Keratinocyte (primary cell): ENCODE data around the gene ERCC6. TPM values are rescaled to one million over a fixed set of nuclear protein-coding genes. Genes with fewer than 3 reads are reported as not detected.

Experiments used
- DNase-seq: peaks from one replicate; pipeline ENCODE4 v3.0.0-alpha.2; 2011; ENCODE audit warnings: low read depth, missing footprints, low spot score
- FAIRE-seq: peaks from 2 replicates; lab custom pipeline; 2011; peaks lifted over from hg19 to GRCh38; lab: Jason Lieb, UNC
- H2AFZ ChIP-seq: 2 replicates; pipeline ENCODE4 v1.6.0; 2012; ENCODE audit warnings: low read length, control low read depth, inconsistent platforms; ENCODE audit not compliant: control insufficient read depth
- H3K27ac ChIP-seq: 2 replicates; pipeline ENCODE4 v1.5.1; 2011; ENCODE audit warnings: low read length; ENCODE audit not compliant: control insufficient read depth, insufficient read depth
- H3K27me3 ChIP-seq: 3 replicates; pipeline ENCODE4 v1.6.0; 2011; ENCODE audit warnings: low read length; ENCODE audit not compliant: control insufficient read depth, insufficient read depth; ENCODE audit errors: extremely low read depth
- H3K36me3 ChIP-seq, 2 experiments: 2 replicates in 1 of 2; 3 replicates in 1 of 2; pipeline ENCODE4 v1.5.1; 2011; ENCODE audit warnings: low read length in 2 of 2, mild to moderate bottlenecking in 1 of 2; ENCODE audit not compliant: control insufficient read depth in 2 of 2, insufficient read depth in 2 of 2; ENCODE audit errors: extremely low read depth in 1 of 2
- H3K4me1 ChIP-seq: 3 replicates; pipeline ENCODE4 v1.5.1; 2011; ENCODE audit warnings: low read length; ENCODE audit not compliant: control insufficient read depth, insufficient read depth; ENCODE audit errors: extremely low read depth
- H3K4me2 ChIP-seq: 3 replicates; pipeline ENCODE4 v1.6.0; 2011; ENCODE audit warnings: low read depth, low read length; ENCODE audit not compliant: control insufficient read depth, insufficient read depth; ENCODE audit errors: extremely low read depth
- H3K4me3 ChIP-seq, 3 experiments: fragments of 200-600 bp in 1 of 3; sonication (generic) in 1 of 3; 2 replicates in 2 of 3; 3 replicates in 1 of 3; pipeline ENCODE4 v1.5.1; 2011 to 2016; ENCODE audit warnings: low read length in 3 of 3, mild to moderate bottlenecking in 3 of 3, control low read depth in 2 of 3, inconsistent platforms in 1 of 3, low read depth in 1 of 3, mixed read lengths in 1 of 3, mixed run types in 1 of 3, moderate library complexity in 1 of 3; ENCODE audit not compliant: control insufficient read depth in 2 of 3, insufficient read depth in 2 of 3; ENCODE audit errors: extremely low read depth in 1 of 3
- H3K79me2 ChIP-seq: 2 replicates; pipeline ENCODE4 v1.6.0; 2012; ENCODE audit warnings: low read length; ENCODE audit not compliant: control insufficient read depth, insufficient read depth
- H3K9ac ChIP-seq: 3 replicates; pipeline ENCODE4 v1.6.0; 2011; ENCODE audit warnings: low read length; ENCODE audit not compliant: control insufficient read depth, insufficient read depth; ENCODE audit errors: extremely low read depth
- H3K9me1 ChIP-seq: 3 replicates; pipeline ENCODE4 v1.6.0; 2011; ENCODE audit warnings: low read length; ENCODE audit not compliant: control insufficient read depth, insufficient read depth; ENCODE audit errors: extremely low read depth
- H3K9me3 ChIP-seq: 2 replicates; pipeline ENCODE4 v1.5.1; 2012; ENCODE audit warnings: low read depth, low read length; ENCODE audit not compliant: control insufficient read depth
- H4K20me1 ChIP-seq: 3 replicates; pipeline ENCODE4 v1.6.0; 2011; ENCODE audit warnings: low read length; ENCODE audit not compliant: control insufficient read depth, insufficient read depth; ENCODE audit errors: extremely low read depth
- CTCF ChIP-seq, 3 experiments: IDR thresholded peaks in 1 of 3; conservative IDR thresholded peaks in 1 of 3; optimal IDR thresholded peaks in 1 of 3; 2 replicates in 2 of 3; 3 replicates in 1 of 3; pipeline versions ENCODE3 to v1.5.1; 2011; ENCODE audit warnings: low read length in 3 of 3, mild to moderate bottlenecking in 3 of 3, moderate library complexity in 2 of 3, control low read depth in 1 of 3, inconsistent platforms in 1 of 3; ENCODE audit not compliant: insufficient read depth in 2 of 3; ENCODE audit errors: extremely low read depth in 1 of 3
- EZH2 ChIP-seq: IDR thresholded peaks from one replicate; pipeline ENCODE4 v1.6.1; 2012; ENCODE audit warnings: inconsistent platforms, mild to moderate bottlenecking, low read length, moderate library complexity
- dilution Hi-C: fragments of 300-500 bp; cut with MboI; formaldehyde crosslinking; loops from one replicate; pipeline ENCODE4 v1.7.0; 2020; ENCODE audit warnings: low sequenced_read_pairs; ENCODE audit not compliant: extremely low pct_ligation_motif_present
- polyA plus RNA-seq, 5 experiments: library from polyadenylated mRNA; depleted of rRNA in 3 of 5; stranded (reverse) in 3 of 5; stranded (forward) in 1 of 5; unstranded in 1 of 5; fragments of >200 nt; gene quantifications; 1 replicate in 1 of 5; 2 replicates in 3 of 5; 3 replicates in 1 of 5; pipeline versions ENCODE4 v1.2.1 to v1.2.3, GENCODE V29; 2011 to 2012; ENCODE audit warnings: missing spikeins in 2 of 5, low read depth in 1 of 5, low replicate concordance in 1 of 5

Gene ERCC6
- polyA plus RNA-seq, 1 donor (not counting 4 experiments of a cell fraction or from before 2014, with no cell fraction given): 36.8 TPM

GRCh38 chr10:49526619-49527018, 12.3 kb downstream of the ERCC6 start:
- DNase-seq (no peak), FAIRE-seq (no peak)
- Histone ChIP-seq H3K4me3 (no peak overlapping the region), H2AFZ (no peak overlapping the region), H4K20me1 (no peaks in the 10 kb centered on the region), H3K36me3 (peaks cover 36 to 56% of the 10 kb centered on the region in 2 experiments), H3K9me3 (no peaks in the 10 kb centered on the region), H3K4me1 (no peaks in the 10 kb centered on the region), H3K27me3 (no peaks in the 10 kb centered on the region), H3K9ac (no peak overlapping the region), H3K4me2 (no peak overlapping the region), H3K9me1 (peaks cover 4% of the 10 kb centered on the region), H3K27ac (no peak overlapping the region), H3K79me2 (peaks cover 63% of the 10 kb centered on the region)
- TF ChIP-seq EZH2 (no peak), CTCF (optimal IDR thresholded peaks at IDR 0.05 in 1 of 3, IDR thresholded peaks at IDR 0.05 in 1 of 3, conservative IDR thresholded peaks at IDR 0.05 in 1 of 3; ENCODE audit: extremely low read depth in 1 of 3, insufficient read depth in 2 of 3, low read length in 3 of 3) (no peak)
- dilution Hi-C loops: no loop called here

- no peak for FAIRE-seq
- H3K9me3 ChIP-seq: no peaks in the 10 kb centered on the region
- H3K9me1 ChIP-seq: peaks cover 4% of the 10 kb centered on the region
- H3K4me1 ChIP-seq: no peaks in the 10 kb centered on the region
- H3K9ac ChIP-seq: no peak overlapping the region
- no peaks in the 10 kb centered on the region for H4K20me1 ChIP-seq
- H3K36me3 ChIP-seq: peaks cover 35 to 49% of the 10 kb centered on the region in 2 experiments
- DNase-seq: no peak
- no peak overlapping the region for H3K4me3 ChIP-seq
- TF ChIP-seq EZH2: no peak
- TF ChIP-seq CTCF (optimal IDR thresholded peaks at IDR 0.05 in 1 of 3, IDR thresholded peaks at IDR 0.05 in 1 of 3, conservative IDR thresholded peaks at IDR 0.05 in 1 of 3; ENCODE audit: extremely low read depth in 1 of 3, insufficient read depth in 2 of 3, low read length in 3 of 3): no peak
- H3K27me3 ChIP-seq: no peaks in the 10 kb centered on the region
- H3K27ac ChIP-seq: no peak overlapping the region
- peaks cover 65% of the 10 kb centered on the region for H3K79me2 ChIP-seq
- dilution Hi-C loops: no loop called here
- no peak overlapping the region for H3K4me2 ChIP-seq
- no peak overlapping the region for H2AFZ ChIP-seq
Observed at GRCh38 chr10:49524496-49524895, 14.4 kb downstream of the ERCC6 start.
